ENCODE results near the gene SH3RF3. TPM values are rescaled to one million over a fixed set of nuclear protein-coding genes. Genes with fewer than 3 reads are reported as not detected.
A peak's percentile ranks its signal among the peaks of the same experiment; 100 is the strongest.

SH3RF3 gene
- polyA plus RNA-seq, 1 donor (not counting 4 experiments of a cell fraction or from before 2014, with no cell fraction given): 0.08 TPM

DNA sequence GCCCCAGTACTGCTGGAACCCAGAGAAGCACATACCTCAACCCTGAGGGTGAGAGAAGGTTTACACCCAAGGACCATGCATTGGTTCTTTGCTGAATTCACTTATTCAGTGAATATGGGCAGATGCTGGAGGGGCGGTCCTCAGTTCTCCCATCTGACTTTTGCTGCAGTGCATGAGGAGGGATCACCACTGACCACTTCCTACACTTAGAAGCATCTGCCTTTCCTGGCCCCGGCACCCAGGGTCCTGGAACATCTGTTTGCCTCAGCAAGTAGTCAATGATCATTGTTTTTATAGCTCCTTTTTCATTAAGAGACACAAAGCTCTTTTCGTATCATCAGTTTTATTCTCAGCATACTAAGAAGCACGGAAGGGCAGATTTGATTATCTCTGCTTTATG lies 211.4 kb downstream of the SH3RF3 start:
- Histone ChIP-seq H3K9ac (ENCODE audit: control insufficient read depth, extremely low read depth, insufficient read depth, low read length) (no peak overlapping the region), H3K4me1 (ENCODE audit: control insufficient read depth, extremely low read depth, insufficient read depth, low read length) (peaks cover 19% of the 10 kb centered on the region), H3K9me1 (ENCODE audit: control insufficient read depth, extremely low read depth, insufficient read depth, low read length) (no peaks in the 10 kb centered on the region), H3K4me2 (ENCODE audit: control insufficient read depth, extremely low read depth, insufficient read depth, low read depth, low read length) (no peak overlapping the region), H4K20me1 (ENCODE audit: control insufficient read depth, extremely low read depth, insufficient read depth, low read length) (no peaks in the 10 kb centered on the region), H3K4me3 (ENCODE audit: control insufficient read depth in 2 of 3, extremely low read depth in 1 of 3, insufficient read depth in 2 of 3, low read depth in 1 of 3, low read length in 3 of 3) (no peak overlapping the region), H3K9me3 (ENCODE audit: control insufficient read depth, low read depth, low read length) (no peaks in the 10 kb centered on the region), H3K79me2 (ENCODE audit: control insufficient read depth, insufficient read depth, low read length) (no peaks in the 10 kb centered on the region), H3K36me3 (ENCODE audit: control insufficient read depth in 2 of 2, extremely low read depth in 1 of 2, insufficient read depth in 2 of 2, low read length in 2 of 2) (no peaks in the 10 kb centered on the region), H3K27me3 (ENCODE audit: control insufficient read depth, extremely low read depth, insufficient read depth, low read length) (no peaks in the 10 kb centered on the region), H3K27ac (ENCODE audit: control insufficient read depth, insufficient read depth, low read length) (no peak overlapping the region), H2AFZ (ENCODE audit: control insufficient read depth, low read length) (no peak overlapping the region)
- FAIRE-seq: no peak
- DNase-seq (ENCODE audit: low read depth, low spot score): no peak
- no peak for TF ChIP-seq EZH2 (IDR thresholded peaks at IDR 0.05; ENCODE audit: low read length)
- TF ChIP-seq, protein P1, sequence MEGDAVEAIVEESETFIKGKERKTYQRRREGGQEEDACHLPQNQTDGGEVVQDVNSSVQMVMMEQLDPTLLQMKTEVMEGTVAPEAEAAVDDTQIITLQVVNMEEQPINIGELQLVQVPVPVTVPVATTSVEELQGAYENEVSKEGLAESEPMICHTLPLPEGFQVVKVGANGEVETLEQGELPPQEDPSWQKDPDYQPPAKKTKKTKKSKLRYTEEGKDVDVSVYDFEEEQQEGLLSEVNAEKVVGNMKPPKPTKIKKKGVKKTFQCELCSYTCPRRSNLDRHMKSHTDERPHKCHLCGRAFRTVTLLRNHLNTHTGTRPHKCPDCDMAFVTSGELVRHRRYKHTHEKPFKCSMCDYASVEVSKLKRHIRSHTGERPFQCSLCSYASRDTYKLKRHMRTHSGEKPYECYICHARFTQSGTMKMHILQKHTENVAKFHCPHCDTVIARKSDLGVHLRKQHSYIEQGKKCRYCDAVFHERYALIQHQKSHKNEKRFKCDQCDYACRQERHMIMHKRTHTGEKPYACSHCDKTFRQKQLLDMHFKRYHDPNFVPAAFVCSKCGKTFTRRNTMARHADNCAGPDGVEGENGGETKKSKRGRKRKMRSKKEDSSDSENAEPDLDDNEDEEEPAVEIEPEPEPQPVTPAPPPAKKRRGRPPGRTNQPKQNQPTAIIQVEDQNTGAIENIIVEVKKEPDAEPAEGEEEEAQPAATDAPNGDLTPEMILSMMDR (optimal IDR thresholded peaks at IDR 0.05 in 1 of 3, IDR thresholded peaks at IDR 0.05 in 1 of 3, conservative IDR thresholded peaks at IDR 0.05 in 1 of 3; ENCODE audit: extremely low read depth in 1 of 3, insufficient read depth in 2 of 3, low read length in 3 of 3): no peak
- dilution Hi-C loops (cut with MboI; ENCODE audit: extremely low pct_ligation_motif_present, low sequenced_read_pairs): no loop called here

DNA sequence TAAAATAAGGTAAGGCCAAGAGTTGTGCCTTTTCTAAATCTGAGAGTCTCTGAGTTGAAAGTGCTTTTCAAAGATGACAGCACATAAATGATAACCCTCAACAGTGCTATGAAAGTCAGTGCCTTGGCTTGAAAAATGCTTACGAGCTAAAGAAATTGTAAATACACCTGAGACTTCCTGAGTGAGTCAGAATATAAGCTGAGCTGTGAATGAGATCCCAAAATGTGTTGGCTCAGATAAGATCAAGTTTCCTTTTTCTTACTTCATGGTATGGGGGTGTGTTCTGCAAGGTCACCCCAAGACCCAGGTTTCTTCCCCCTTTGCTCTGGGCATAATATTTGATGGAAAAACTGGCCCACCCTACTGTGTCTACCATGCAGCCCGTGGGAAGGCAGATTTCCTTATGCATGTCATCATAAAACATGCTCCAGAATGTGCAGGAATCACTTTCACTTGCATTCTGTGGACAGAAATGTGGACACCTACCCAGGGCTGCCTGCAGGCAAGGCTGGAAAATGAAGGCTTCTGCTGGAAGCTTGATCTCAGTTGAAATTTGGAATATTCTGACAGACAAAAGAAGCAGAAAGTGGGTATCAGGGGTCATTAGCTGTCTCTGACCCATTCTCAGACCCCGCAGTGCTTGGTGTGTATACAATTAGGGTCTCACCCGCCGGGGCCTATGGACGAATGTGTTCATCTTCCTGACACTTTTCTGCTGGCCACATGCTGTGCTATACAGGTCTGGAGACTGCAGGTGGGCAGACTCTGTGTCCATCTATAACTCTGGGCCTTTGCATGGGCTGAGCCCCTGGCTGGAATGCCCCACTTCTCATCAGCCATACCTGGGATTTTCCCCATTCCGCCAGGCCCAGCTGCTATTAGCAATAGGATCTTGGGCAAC lies 212.6 kb downstream of the SH3RF3 start:
- Histone ChIP-seq H3K4me3 (ENCODE audit: control insufficient read depth in 2 of 3, extremely low read depth in 1 of 3, insufficient read depth in 2 of 3, low read depth in 1 of 3, low read length in 3 of 3) (no peak overlapping the region), H2AFZ (ENCODE audit: control insufficient read depth, low read length) (no peak overlapping the region), H3K36me3 (ENCODE audit: control insufficient read depth in 2 of 2, extremely low read depth in 1 of 2, insufficient read depth in 2 of 2, low read length in 2 of 2) (no peaks in the 10 kb centered on the region), H3K9me3 (ENCODE audit: control insufficient read depth, low read depth, low read length) (no peaks in the 10 kb centered on the region), H4K20me1 (ENCODE audit: control insufficient read depth, extremely low read depth, insufficient read depth, low read length) (no peaks in the 10 kb centered on the region), H3K79me2 (ENCODE audit: control insufficient read depth, insufficient read depth, low read length) (no peaks in the 10 kb centered on the region), H3K4me1 (ENCODE audit: control insufficient read depth, extremely low read depth, insufficient read depth, low read length) (peaks cover 9% of the 10 kb centered on the region), H3K9me1 (ENCODE audit: control insufficient read depth, extremely low read depth, insufficient read depth, low read length) (no peaks in the 10 kb centered on the region), H3K4me2 (ENCODE audit: control insufficient read depth, extremely low read depth, insufficient read depth, low read depth, low read length) (no peak overlapping the region), H3K27ac (ENCODE audit: control insufficient read depth, insufficient read depth, low read length) (no peak overlapping the region), H3K9ac (ENCODE audit: control insufficient read depth, extremely low read depth, insufficient read depth, low read length) (no peak overlapping the region), H3K27me3 (ENCODE audit: control insufficient read depth, extremely low read depth, insufficient read depth, low read length) (peaks cover 4% of the 10 kb centered on the region)
- DNase-seq (ENCODE audit: low read depth, low spot score) (no peak), FAIRE-seq (peak; percentile 63)
- dilution Hi-C loops (cut with MboI; ENCODE audit: extremely low pct_ligation_motif_present, low sequenced_read_pairs): no loop called here
- TF ChIP-seq, protein P1 (optimal IDR thresholded peaks at IDR 0.05 in 1 of 3, IDR thresholded peaks at IDR 0.05 in 1 of 3, conservative IDR thresholded peaks at IDR 0.05 in 1 of 3; ENCODE audit: extremely low read depth in 1 of 3, insufficient read depth in 2 of 3, low read length in 3 of 3): no peak
- no peak for TF ChIP-seq EZH2 (IDR thresholded peaks at IDR 0.05; ENCODE audit: low read length)

Measured in keratinocyte (primary cell).